Activated naive CD8-positive, alpha-beta T cell treated with anti-CD3 and anti-CD28 coated beads, Interleukin-2, amount 10 ng/mL, durations not matched to agents 7 days and 5 days (primary cell): Measurements from ENCODE around the gene GAPVD1. TPM values are rescaled to one million over a fixed set of nuclear protein-coding genes. Genes with fewer than 3 reads are reported as not detected.
"Not testable (repeated sequence)": the region's sequence is repeated elsewhere in the genome, so short reads cannot be mapped to it uniquely, and the experiment has no call there.

Source experiments
- ATAC-seq: fragments of 150-1000 bp; cut with Tn5 transposase; one replicate; pipeline ENCODE4 v1.10.0; 2021; ENCODE audit warnings: low read depth, moderate library complexity
- POLR2A ChIA-PET: fragments of 350-600 bp; sonication (Branson Sonifier 250); formaldehyde crosslinking; loops from one replicate; lab custom pipeline; 2021; ENCODE audit warnings: antibody characterized with exemption; lab: Charles Lee
- DNase-seq: peaks from one replicate; pipeline ENCODE4 v3.0.0; 2021
- H3K27ac Mint-ChIP-seq: one replicate; pipeline ENCODE4 v1.8.0; 2022; ENCODE audit warnings: mild to moderate bottlenecking, mixed read lengths
- H3K27me3 Mint-ChIP-seq: one replicate; pipeline ENCODE4 v1.8.0; 2022; ENCODE audit warnings: mild to moderate bottlenecking, moderate library complexity, mixed read lengths
- H3K36me3 Mint-ChIP-seq: one replicate; pipeline ENCODE4 v1.8.0; 2021; ENCODE audit warnings: mild to moderate bottlenecking, mixed read lengths
- H3K4me1 Mint-ChIP-seq: one replicate; pipeline ENCODE4 v1.8.0; 2021; ENCODE audit warnings: mixed read lengths
- H3K4me3 Mint-ChIP-seq: one replicate; pipeline ENCODE4 v1.8.0; 2022; ENCODE audit warnings: mild to moderate bottlenecking, moderate library complexity, mixed read lengths
- H3K9me3 Mint-ChIP-seq: one replicate; pipeline ENCODE4 v1.8.0; 2021; ENCODE audit warnings: mixed read lengths
- total RNA-seq, 2 experiments: library from RNA; stranded (reverse); gene quantifications; one replicate each; pipeline ENCODE4 v1.2.3, GENCODE V29; 2021

The GAPVD1 gene
- total RNA-seq, 2 experiments from 2014 or later = 57.8 to 58.7 TPM

- Mint-ChIP-seq H3K4me3 (no peak overlapping the region), H3K27me3 (no peaks in the 10 kb centered on the region), H3K4me1 (peaks cover 3% of the 10 kb centered on the region), H3K27ac (no peak overlapping the region), H3K36me3 (no peaks in the 10 kb centered on the region), H3K9me3 (no peaks in the 10 kb centered on the region)
- POLR2A ChIA-PET = no interaction called here
- DNase-seq = no peak
- no peak for ATAC-seq
These were observed 135.2 kb downstream of the GAPVD1 start for GRCh38 chr9:125396799-125397198.

GRCh38 chr9:125397736-125398135, 136.1 kb downstream of the GAPVD1 start:
- H3K27me3 Mint-ChIP-seq = no peaks in the 10 kb centered on the region
- ATAC-seq = no peak
- no peak overlapping the region for H3K4me3 Mint-ChIP-seq
- POLR2A ChIA-PET = no interaction called here
- H3K4me1 Mint-ChIP-seq = peaks cover 3% of the 10 kb centered on the region
- no peak for DNase-seq
- no peaks in the 10 kb centered on the region for H3K9me3 Mint-ChIP-seq
- no peak overlapping the region for H3K27ac Mint-ChIP-seq
- H3K36me3 Mint-ChIP-seq = no peaks in the 10 kb centered on the region

DNA sequence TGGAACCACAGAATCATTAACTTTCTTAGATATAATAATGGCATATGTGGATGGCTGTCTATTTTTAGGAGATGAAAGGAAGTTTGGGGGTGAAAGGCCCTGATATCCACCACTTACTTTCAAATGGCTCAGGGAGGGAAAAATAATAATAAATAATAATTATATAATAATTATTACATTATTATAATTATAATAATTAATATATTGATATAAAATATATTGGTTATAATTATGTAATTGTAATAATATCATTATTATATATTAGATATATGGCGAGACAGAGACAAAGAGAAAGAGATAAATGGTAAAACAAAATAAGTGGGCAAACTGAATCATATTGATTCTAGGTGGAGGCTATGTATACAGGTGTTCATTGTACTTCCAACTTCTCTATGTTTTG, 136.6 kb downstream of the GAPVD1 start:
- Mint-ChIP-seq H3K27ac (no peak overlapping the region), H3K27me3 (no peaks in the 10 kb centered on the region), H3K36me3 (no peaks in the 10 kb centered on the region), H3K4me1 (peaks cover 3% of the 10 kb centered on the region), H3K4me3 (no peak overlapping the region), H3K9me3 (no peaks in the 10 kb centered on the region)
- ATAC-seq (no peak), DNase-seq (no peak)
- POLR2A ChIA-PET = no interaction called here

DNA sequence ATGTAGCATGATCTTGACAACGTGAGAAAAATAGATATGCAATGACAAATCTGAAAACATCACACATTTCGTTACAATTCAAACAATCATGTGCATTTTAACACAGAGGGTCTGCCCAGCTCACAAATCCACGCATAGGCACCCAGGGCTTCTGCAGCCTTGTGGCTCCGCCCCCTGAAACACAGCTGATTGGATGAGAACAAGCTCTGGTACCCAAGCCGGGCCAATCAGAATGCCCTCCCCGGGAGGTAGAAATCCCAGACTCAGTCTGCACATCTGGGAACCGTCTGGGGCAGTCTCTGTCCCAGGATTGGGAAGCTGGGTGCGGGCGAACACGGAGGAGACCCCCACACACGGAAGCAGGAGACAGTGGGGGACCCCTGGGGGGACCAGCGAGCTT, 137.5 kb downstream of the GAPVD1 start:
- peaks cover 3% of the 10 kb centered on the region for H3K4me1 Mint-ChIP-seq
- no peak for ATAC-seq
- POLR2A ChIA-PET = no interaction called here
- DNase-seq = no peak
- H3K4me3 Mint-ChIP-seq = no peak overlapping the region
- H3K36me3 Mint-ChIP-seq = no peaks in the 10 kb centered on the region
- no peak overlapping the region for H3K27ac Mint-ChIP-seq
- no peaks in the 10 kb centered on the region for H3K27me3 Mint-ChIP-seq
- no peaks in the 10 kb centered on the region for H3K9me3 Mint-ChIP-seq

- Mint-ChIP-seq H3K9me3 (no peaks in the 10 kb centered on the region), H3K27ac (no peak overlapping the region), H3K27me3 (no peaks in the 10 kb centered on the region), H3K4me3 (no peak overlapping the region), H3K36me3 (no peaks in the 10 kb centered on the region), H3K4me1 (peaks cover 3% of the 10 kb centered on the region)
- ATAC-seq (no peak), DNase-seq (no peak)
- POLR2A ChIA-PET = no interaction called here
These were observed 138.0 kb downstream of the GAPVD1 start for GRCh38 chr9:125399666-125400065.

DNA sequence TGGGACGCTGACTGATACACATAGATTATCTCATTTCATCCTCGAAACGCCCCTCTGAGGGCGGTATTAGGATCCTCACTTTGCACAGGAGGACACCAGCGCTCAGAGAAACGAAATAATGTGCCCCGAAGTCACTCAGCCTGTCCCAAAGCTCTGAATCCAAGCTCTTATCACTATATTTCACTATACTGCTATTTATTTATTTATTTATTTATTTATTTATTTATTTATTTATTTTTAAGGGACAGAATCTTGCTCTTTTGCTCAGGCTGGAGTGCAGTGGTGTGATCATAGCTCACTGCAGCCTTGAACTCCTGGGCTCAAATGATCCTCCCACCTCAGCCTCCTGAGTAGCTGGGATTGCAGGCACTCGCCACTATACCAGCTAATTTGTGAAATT, 138.6 kb downstream of the GAPVD1 start:
- ATAC-seq, DNase-seq, H3K27ac Mint-ChIP-seq, H3K4me3 Mint-ChIP-seq, H3K4me1 Mint-ChIP-seq, POLR2A ChIA-PET, H3K36me3 Mint-ChIP-seq, H3K27me3 Mint-ChIP-seq, H3K9me3 Mint-ChIP-seq: not testable (repeated sequence)

GRCh38 chr9:125400725-125401716, 139.4 kb downstream of the GAPVD1 start:
- Mint-ChIP-seq H3K36me3 (no peaks in the 10 kb centered on the region), H3K27me3 (no peaks in the 10 kb centered on the region), H3K9me3 (no peaks in the 10 kb centered on the region), H3K27ac (no peak overlapping the region), H3K4me3 (no peak overlapping the region), H3K4me1 (peaks cover 3% of the 10 kb centered on the region)
- POLR2A ChIA-PET = no interaction called here
- ATAC-seq (no peak), DNase-seq (no peak)

DNA sequence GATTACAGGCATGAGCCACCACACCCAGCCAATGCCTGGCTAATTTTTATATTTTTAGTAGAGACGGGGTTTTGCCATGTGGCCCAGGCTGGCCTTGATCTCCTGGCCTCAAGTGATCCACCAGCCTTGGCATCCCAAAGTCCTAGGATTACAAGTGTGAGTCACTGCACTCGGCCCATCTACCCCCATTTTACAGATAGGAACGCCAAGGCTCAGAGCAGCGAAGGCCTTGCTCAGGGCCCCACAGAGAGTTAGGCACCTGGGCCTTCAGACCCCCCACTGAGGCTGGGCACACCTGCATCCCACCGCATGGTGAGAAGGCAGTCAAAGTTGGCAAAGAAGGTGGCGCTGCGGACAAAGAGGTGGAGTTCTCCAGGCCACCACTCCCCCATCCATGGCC, 143.1 kb downstream of the GAPVD1 start:
- Mint-ChIP-seq H3K4me1 (peaks cover 7% of the 10 kb centered on the region), H3K4me3 (no peak overlapping the region), H3K9me3 (no peaks in the 10 kb centered on the region), H3K36me3 (no peaks in the 10 kb centered on the region), H3K27ac (no peak overlapping the region), H3K27me3 (peaks cover 13% of the 10 kb centered on the region)
- DNase-seq (no peak), ATAC-seq (no peak)
- POLR2A ChIA-PET = no interaction called here

DNA sequence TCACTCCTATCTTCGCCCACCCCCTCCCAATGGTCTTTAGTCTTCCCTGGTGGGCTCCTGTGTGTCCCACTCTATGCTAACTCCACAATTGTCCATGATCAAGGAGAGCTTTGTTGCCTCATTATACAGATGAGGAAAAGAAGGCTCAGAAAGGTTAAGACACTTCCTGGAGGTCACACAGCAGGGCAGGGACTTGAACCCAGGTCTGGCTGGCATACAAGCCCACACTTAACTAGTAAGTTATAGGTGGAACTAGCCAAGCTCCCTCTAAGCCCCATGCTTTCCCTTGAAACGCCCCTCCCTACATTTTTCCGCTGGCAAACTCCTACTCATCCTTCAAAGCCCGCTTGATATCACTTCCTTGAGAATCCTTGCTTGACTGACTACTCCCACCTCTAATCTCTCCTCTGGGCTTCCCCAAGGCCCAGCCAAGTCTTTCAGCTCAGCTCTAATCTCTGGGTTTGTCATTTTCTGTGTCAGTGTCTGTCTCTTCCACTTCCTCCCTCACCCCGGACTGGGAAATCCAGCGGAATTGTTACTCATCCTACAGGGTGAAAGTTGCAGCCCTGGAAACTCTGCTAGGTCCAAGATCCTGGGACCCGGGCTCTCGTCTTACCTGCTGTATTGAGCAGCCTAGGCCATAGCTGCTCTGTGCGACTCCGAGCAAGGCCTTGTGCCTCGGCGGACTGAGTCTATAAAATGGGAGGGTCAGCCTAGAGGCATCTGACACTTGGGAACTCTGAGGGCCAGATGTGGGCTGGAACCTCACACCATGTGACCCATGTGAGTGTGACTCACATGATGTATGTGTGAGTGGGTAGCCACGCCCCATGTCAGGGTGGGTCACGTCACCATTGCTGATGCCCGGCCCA, 144.5 kb downstream of the GAPVD1 start:
- DNase-seq (no peak), ATAC-seq (no peak)
- Mint-ChIP-seq H3K27me3 (peaks cover 17% of the 10 kb centered on the region), H3K27ac (no peak overlapping the region), H3K36me3 (no peaks in the 10 kb centered on the region), H3K9me3 (no peaks in the 10 kb centered on the region), H3K4me1 (peaks cover 12% of the 10 kb centered on the region), H3K4me3 (no peak overlapping the region)
- POLR2A ChIA-PET = no interaction called here

DNA sequence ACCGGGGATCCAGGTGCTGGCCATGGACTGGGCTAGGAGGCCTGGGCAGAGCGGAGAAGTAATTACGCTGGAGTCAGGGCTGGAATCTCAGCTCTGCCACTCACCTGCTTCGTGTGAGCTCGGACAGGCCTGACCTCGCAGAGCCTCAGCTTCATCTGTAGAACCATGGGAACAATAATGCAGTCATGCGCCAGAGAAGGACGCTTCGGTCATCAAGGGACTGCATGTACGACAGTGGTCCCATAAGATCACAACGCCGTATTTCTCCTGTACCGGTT, 145.1 kb downstream of the GAPVD1 start:
- ATAC-seq (no peak), DNase-seq (no peak)
- Mint-ChIP-seq H3K36me3 (no peaks in the 10 kb centered on the region), H3K27ac (no peak overlapping the region), H3K27me3 (peaks cover 17% of the 10 kb centered on the region), H3K4me3 (no peak overlapping the region), H3K4me1 (peaks cover 12% of the 10 kb centered on the region), H3K9me3 (no peaks in the 10 kb centered on the region)
- POLR2A ChIA-PET = no interaction called here

DNA sequence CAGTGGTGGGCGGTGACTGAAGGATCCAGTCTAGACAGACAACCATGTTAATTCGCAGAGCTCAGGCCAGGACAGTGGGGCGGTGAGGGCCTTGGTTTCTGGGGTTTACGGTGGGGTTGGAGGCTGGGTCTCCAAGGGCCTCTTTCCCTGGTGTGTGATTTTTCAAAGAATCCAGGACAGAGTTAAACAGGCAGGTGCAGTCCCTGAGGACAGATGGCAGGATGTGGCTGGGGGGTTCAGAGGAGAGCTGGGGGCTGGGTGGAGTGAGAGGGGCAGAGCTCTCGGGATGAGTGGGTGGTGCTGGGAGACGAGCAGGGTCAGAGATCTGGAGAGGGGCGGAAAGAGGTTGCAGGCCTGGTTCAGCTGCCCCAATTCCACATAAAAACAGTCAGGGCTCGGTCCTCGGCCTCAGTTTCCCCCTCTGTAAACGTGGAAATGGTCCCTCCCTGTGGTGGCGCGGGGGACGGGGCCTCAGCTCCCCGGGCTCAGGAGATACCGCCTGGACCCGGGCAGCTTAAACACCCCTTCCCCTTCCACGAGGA, 145.9 kb downstream of the GAPVD1 start:
- Mint-ChIP-seq H3K36me3 (no peaks in the 10 kb centered on the region), H3K4me1 (peaks cover 12% of the 10 kb centered on the region), H3K27me3 (peaks cover 17% of the 10 kb centered on the region), H3K9me3 (no peaks in the 10 kb centered on the region), H3K4me3 (peak overlapping the region; percentile 64), H3K27ac (no peak overlapping the region)
- DNase-seq (no peak), ATAC-seq (no peak)
- POLR2A ChIA-PET = no interaction called here

GRCh38 chr9:125407974-125408900, 146.6 kb downstream of the GAPVD1 start:
- ATAC-seq = peak; percentile 83
- H3K9me3 Mint-ChIP-seq = no peaks in the 10 kb centered on the region
- peak overlapping the region; percentile 72 for H3K4me3 Mint-ChIP-seq
- peak; percentile 88 for DNase-seq
- H3K27ac Mint-ChIP-seq = no peak overlapping the region
- H3K4me1 Mint-ChIP-seq = peaks cover 12% of the 10 kb centered on the region
- H3K36me3 Mint-ChIP-seq = no peaks in the 10 kb centered on the region
- H3K27me3 Mint-ChIP-seq = peaks cover 17% of the 10 kb centered on the region
- POLR2A ChIA-PET = no interaction called here

- Mint-ChIP-seq H3K27ac (no peak overlapping the region), H3K27me3 (peaks cover 17% of the 10 kb centered on the region), H3K36me3 (no peaks in the 10 kb centered on the region), H3K9me3 (no peaks in the 10 kb centered on the region), H3K4me3 (peak overlapping the region; percentile 22), H3K4me1 (peaks cover 12% of the 10 kb centered on the region)
- ATAC-seq (no peak), DNase-seq (no peak)
- POLR2A ChIA-PET = no interaction called here
These were observed 147.6 kb downstream of the GAPVD1 start for GRCh38 chr9:125409217-125409636.
